ENCODE data around the gene THEMIS. TPM values are rescaled to one million over a fixed set of nuclear protein-coding genes. Genes with fewer than 3 reads are reported as not detected.
A peak's percentile ranks its signal among the peaks of the same experiment; 100 is the strongest.

THEMIS gene
- total RNA-seq, 1 donor from 2014 or later = not detected

DNA sequence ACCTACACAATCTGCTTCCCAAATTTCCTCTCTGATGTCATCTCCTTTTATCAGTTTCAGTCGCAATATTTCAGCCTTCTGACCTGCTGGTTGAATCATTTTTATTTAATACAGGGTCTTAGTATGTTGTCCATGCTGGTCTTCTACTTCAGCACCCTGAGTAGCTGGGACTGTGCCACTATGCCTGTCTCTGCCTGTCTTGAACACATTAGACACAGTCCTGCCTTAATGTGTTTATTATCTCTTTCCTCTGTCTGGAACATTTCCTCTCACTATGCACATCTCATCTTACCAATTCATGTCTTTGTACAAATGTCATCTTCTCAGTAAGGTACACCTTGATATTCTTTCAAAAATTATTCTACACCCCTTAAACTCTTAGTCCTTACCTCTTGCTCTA lies 106.5 kb downstream of the THEMIS start:
- no peak for TF ChIP-seq CTCF (IDR thresholded peaks at IDR 0.05; ENCODE audit: insufficient read depth, low read length, severe bottlenecking)
- no peak for FAIRE-seq
- H3K36me3 ChIP-seq (ENCODE audit: control insufficient read depth, insufficient read depth, low read length) = no peaks in the 10 kb centered on the region
- H3K4me3 ChIP-seq (ENCODE audit: low read depth, low read length) = no peak overlapping the region
- peak; percentile 10 for DNase-seq (ENCODE audit: low read depth)
- peaks cover 4% of the 10 kb centered on the region for H3K27me3 ChIP-seq (ENCODE audit: control insufficient read depth, insufficient read depth, low read length)

GRCh38 chr6:127793396-127793795 lies 107.5 kb downstream of the THEMIS start:
- Histone ChIP-seq H3K36me3 (ENCODE audit: control insufficient read depth, insufficient read depth, low read length) (no peaks in the 10 kb centered on the region), H3K4me3 (ENCODE audit: low read depth, low read length) (no peak overlapping the region), H3K27me3 (ENCODE audit: control insufficient read depth, insufficient read depth, low read length) (peaks cover 4% of the 10 kb centered on the region)
- no peak for DNase-seq (ENCODE audit: low read depth)
- FAIRE-seq = no peak
- no peak for TF ChIP-seq CTCF (IDR thresholded peaks at IDR 0.05; ENCODE audit: insufficient read depth, low read length, severe bottlenecking)

DNA sequence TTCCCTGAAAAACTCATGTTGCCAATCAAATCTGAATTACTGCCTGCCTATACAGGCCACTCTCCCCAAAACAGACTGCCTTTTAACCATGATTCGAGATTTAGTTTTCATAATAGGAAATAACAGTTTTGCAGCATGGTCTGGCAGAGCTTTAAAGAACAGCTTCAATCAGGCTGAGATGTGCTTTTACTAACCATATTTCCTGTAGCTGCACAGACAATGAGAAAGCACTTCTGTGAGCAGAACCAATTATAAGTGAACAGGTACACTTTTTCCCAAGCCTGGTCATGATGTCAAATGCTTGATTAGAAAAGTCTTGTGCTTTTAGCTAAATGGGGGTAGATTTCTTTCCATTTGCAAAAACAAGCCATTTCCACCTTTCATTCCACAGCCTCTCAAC lies 108.2 kb downstream of the THEMIS start:
- no peak overlapping the region for H3K4me3 ChIP-seq (ENCODE audit: low read depth, low read length)
- H3K27me3 ChIP-seq (ENCODE audit: control insufficient read depth, insufficient read depth, low read length) = peaks cover 4% of the 10 kb centered on the region
- no peak for TF ChIP-seq CTCF (IDR thresholded peaks at IDR 0.05; ENCODE audit: insufficient read depth, low read length, severe bottlenecking)
- DNase-seq (ENCODE audit: low read depth) (no peak), FAIRE-seq (no peak)
- H3K36me3 ChIP-seq (ENCODE audit: control insufficient read depth, insufficient read depth, low read length) = no peaks in the 10 kb centered on the region

DNA sequence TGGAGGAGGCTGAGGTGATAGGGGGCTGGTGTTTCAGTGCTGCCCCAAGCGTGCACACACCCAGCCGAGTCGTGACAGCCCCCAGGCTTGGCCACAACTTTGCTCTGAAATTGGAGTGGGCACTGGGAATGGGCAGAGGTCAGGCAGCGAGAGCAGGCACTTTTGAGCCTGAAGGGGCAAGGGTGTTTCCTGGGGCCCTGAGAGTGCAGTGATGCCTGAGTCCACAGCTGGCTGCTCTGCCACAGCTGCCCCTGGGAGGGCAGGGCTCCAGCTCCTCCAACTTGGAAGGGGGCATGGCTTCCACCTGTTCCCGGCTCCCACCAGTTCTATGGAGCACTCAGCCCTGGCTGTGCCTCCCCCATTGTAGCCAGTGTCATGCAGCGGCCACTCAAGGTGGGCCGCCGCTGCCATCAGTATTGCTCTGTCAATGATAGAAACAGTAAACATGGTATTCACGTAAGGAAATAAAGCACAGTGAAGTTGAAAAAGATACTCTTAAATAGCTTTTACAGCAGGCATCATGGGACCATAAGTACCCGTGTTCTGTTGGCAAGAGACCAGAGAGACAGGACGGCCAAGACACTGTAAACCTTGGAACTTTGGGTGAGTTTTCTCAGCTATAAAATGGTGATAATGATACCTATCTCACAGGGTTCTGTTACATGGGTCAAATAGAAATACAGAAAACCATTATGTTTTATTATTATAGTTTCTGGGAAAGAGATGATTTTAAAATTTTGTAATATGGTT lies 108.9 kb downstream of the THEMIS start:
- Histone ChIP-seq H3K27me3 (ENCODE audit: control insufficient read depth, insufficient read depth, low read length) (peaks cover 4% of the 10 kb centered on the region), H3K4me3 (ENCODE audit: low read depth, low read length) (no peak overlapping the region), H3K36me3 (ENCODE audit: control insufficient read depth, insufficient read depth, low read length) (no peaks in the 10 kb centered on the region)
- no peak for TF ChIP-seq CTCF (IDR thresholded peaks at IDR 0.05; ENCODE audit: insufficient read depth, low read length, severe bottlenecking)
- FAIRE-seq (no peak), DNase-seq (ENCODE audit: low read depth) (no peak)

DNA sequence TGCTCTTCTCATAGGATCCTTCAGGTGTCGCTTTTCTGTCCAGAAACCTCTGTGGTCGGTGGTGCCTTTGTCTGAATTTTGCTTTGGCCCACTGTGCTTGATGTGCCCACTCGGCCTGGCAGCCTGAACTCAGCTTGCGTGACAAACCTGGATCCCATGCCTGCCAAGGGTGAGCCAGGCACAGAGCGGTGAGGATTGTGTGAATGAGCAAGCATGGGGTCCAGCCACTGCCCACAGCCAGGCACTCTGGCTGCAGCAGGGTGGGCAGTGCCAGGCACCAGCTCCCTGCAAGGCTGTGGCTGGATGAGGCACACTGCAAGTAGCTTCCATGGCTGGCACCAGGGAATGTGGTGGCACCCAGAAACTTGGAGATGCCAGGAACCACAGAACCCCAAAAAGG lies 110.3 kb downstream of the THEMIS start:
- Histone ChIP-seq H3K27me3 (ENCODE audit: control insufficient read depth, insufficient read depth, low read length) (peaks cover 2% of the 10 kb centered on the region), H3K4me3 (ENCODE audit: low read depth, low read length) (no peak overlapping the region), H3K36me3 (ENCODE audit: control insufficient read depth, insufficient read depth, low read length) (no peaks in the 10 kb centered on the region)
- no peak for TF ChIP-seq CTCF (IDR thresholded peaks at IDR 0.05; ENCODE audit: insufficient read depth, low read length, severe bottlenecking)
- DNase-seq (ENCODE audit: low read depth) (no peak), FAIRE-seq (no peak)

- DNase-seq (ENCODE audit: low read depth) (no peak), FAIRE-seq (no peak)
- Histone ChIP-seq H3K27me3 (ENCODE audit: control insufficient read depth, insufficient read depth, low read length) (peaks cover 2% of the 10 kb centered on the region), H3K4me3 (ENCODE audit: low read depth, low read length) (no peak overlapping the region), H3K36me3 (ENCODE audit: control insufficient read depth, insufficient read depth, low read length) (no peaks in the 10 kb centered on the region)
- no peak for TF ChIP-seq CTCF (IDR thresholded peaks at IDR 0.05; ENCODE audit: insufficient read depth, low read length, severe bottlenecking)
These were observed 114.7 kb downstream of the THEMIS start for GRCh38 chr6:127786109-127786508.

Data from bronchial epithelial cell (primary cell).